HG02798 (cell line): ENCODE data around the gene DSG1.
A peak's percentile ranks its signal among the peaks of the same experiment; 100 is the strongest.
"Not testable (repeated sequence)": the region's sequence is repeated elsewhere in the genome, so short reads cannot be mapped to it uniquely, and the experiment has no call there.

Source experiments
- ATAC-seq: cut with Tn5 transposase; IDR thresholded peaks from one replicate; pipeline ENCODE4 v1.9.1; 2021; ENCODE audit warnings: mild to moderate bottlenecking; ENCODE audit not compliant: unreplicated experiment, poor library complexity

The DSG1 gene

GRCh38 chr18:31317860-31318259 lies at the start of gene DSG1:
Gene DSG1 (plus strand): TSS chr18:31318160. CDS start chr18:31318301, 141 bp downstream.
- no peak for ATAC-seq

- ATAC-seq, result peak; percentile 39
These were observed 49.0 kb upstream of the DSG1 start for GRCh38 chr18:31268985-31269406.

- peak; percentile 34 for ATAC-seq
These were observed 48.4 kb upstream of the DSG1 start for GRCh38 chr18:31269566-31269965.

GRCh38 chr18:31270578-31270977 lies 47.4 kb upstream of the DSG1 start:
- ATAC-seq, result no peak

- no peak for ATAC-seq
These were observed 44.0 kb upstream of the DSG1 start for GRCh38 chr18:31273812-31274527.

GRCh38 chr18:31274931-31275330 lies 43.0 kb upstream of the DSG1 start:
- no peak for ATAC-seq

- ATAC-seq, result no peak
These were observed 42.1 kb upstream of the DSG1 start for GRCh38 chr18:31275722-31276463.

- ATAC-seq, result no peak
These were observed 39.3 kb upstream of the DSG1 start for GRCh38 chr18:31278609-31279071.

- no peak for ATAC-seq
These were observed 37.5 kb upstream of the DSG1 start for GRCh38 chr18:31280502-31280901.

GRCh38 chr18:31281437-31281836 lies 36.5 kb upstream of the DSG1 start:
- no peak for ATAC-seq

GRCh38 chr18:31289446-31289845 lies 28.5 kb upstream of the DSG1 start:
- not testable (repeated sequence) for ATAC-seq

- ATAC-seq, result no peak
These were observed 26.3 kb upstream of the DSG1 start for GRCh38 chr18:31291688-31292087.

GRCh38 chr18:31294199-31294747 lies 23.7 kb upstream of the DSG1 start:
- no peak for ATAC-seq

- ATAC-seq, result no peak
These were observed 20.7 kb upstream of the DSG1 start for GRCh38 chr18:31297248-31297647.

- no peak for ATAC-seq
These were observed 16.7 kb upstream of the DSG1 start for GRCh38 chr18:31301201-31301655.

GRCh38 chr18:31302991-31303390 lies 15.0 kb upstream of the DSG1 start:
- ATAC-seq, result no peak

GRCh38 chr18:31303771-31304170 lies 14.2 kb upstream of the DSG1 start:
- no peak for ATAC-seq

GRCh38 chr18:31309115-31309514 lies 8.8 kb upstream of the DSG1 start:
- no peak for ATAC-seq

- no peak for ATAC-seq
These were observed 986 bp upstream of the DSG1 start for GRCh38 chr18:31316974-31317373.

GRCh38 chr18:31321719-31322118 lies 3.8 kb downstream of the DSG1 start:
- no peak for ATAC-seq

GRCh38 chr18:31325051-31325450 lies 7.1 kb downstream of the DSG1 start:
- no peak for ATAC-seq
